HK-2 (cell line): ENCODE results near the gene TBX3.

Experiments
- DNase-seq: peaks from one replicate; pipeline ENCODE4 v3.0.0-alpha.2; 2018; ENCODE audit not compliant: unreplicated experiment

TBX3 gene

DNA sequence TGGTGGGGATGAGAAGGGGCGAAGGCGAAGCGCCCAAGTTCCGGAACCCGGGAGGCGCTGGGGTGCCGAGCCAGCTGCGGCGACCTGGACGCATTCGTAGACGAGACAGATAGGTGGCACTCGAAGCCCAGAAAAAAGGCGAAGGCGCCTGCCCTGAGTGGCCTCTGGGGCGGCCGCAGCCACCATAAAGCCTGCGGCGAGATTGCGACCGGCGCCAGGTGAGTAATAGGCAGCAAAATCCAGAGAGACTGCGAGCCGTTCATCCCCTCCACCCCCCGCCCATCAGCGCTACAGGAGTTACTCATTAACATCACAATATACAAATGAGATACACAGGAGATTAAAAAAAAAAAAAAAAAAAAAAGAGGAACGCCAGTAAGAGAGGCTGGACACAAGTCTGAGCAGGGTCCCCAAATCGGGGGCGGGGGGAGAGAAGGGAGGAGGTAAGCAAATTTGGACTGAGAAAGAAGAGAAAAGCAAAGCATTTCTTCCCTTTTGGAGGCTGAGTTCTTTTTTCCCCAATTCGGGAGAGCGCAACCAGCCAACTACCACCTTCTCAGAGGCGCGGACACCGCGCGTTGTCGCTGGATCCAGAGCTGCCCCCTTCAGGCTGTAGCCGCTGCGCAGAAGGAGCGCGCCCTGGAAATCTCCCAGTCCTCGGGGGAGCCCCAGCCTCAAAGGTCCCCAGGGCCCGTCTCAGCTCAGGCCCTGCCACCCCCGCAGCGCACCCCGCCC lies 15.7 kb downstream of the TBX3 start:
- DNase-seq: peak; percentile 84

DNA sequence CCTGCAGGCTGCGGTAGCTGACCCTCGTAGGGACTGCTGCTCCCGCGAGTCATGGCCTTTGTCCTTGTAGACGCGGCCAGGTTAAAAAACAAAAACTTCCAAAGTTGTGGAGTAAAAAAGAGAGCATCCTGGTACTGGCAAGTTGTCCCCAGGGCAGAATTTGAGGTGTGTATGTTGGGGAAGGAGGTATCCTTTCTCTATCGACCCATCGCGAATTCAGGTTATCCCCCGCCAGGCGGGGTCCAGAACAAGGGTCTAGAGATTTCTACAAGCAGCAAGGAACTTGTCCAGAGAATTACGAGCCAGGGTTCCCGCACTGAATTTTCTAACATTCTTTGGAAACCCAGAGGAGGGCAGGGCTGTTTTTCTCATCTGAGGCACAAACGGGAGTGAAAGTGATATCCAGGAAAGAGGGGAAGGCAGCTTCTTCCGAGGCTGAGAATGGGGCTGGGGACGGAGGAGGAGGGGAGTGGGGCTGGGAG lies 16.3 kb downstream of the TBX3 start:
- DNase-seq: no peak

DNA sequence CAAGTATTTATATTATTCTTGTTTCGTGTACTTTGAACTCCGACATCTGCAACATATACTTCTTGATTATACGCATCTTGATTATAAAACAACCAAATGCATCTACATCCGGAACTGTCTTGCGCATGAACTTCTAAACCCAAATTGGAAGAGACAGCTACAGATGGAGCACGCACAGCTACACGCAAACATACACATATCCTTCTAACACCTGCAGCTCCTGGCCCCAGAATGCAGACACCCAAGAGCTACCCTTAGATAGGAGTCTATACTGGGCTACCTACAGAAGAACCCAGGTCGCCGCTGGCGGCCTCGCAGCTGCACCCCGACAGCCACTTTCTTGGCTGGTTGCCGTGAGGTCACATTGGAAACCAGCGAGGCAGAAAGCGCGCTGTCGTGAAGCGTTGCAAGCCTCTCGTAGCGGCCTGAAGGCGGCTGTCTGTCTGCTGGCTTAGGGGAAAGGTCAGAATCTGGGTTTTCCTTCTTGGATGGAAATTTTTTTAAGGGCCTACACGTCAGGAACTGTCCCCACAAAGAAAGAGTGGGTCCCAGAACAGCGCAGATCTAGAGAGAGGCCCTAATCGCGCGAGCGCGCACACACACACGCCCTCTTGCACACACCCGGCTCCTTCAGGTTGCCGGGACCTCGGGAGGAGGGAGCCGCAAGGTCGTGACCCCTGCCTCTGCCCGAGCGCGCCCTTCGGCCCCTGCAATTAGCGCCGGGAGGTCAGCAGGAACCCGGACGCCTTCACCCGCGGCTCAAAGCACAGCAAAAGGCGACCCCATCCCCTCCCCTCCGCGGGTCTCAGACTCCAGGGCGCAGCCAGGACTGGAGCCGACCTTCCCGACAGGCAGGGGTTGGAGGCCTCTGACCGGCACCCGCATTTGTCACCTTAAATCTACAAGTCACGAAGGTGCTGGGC lies 17.0 kb downstream of the TBX3 start:
- DNase-seq: no peak

DNA sequence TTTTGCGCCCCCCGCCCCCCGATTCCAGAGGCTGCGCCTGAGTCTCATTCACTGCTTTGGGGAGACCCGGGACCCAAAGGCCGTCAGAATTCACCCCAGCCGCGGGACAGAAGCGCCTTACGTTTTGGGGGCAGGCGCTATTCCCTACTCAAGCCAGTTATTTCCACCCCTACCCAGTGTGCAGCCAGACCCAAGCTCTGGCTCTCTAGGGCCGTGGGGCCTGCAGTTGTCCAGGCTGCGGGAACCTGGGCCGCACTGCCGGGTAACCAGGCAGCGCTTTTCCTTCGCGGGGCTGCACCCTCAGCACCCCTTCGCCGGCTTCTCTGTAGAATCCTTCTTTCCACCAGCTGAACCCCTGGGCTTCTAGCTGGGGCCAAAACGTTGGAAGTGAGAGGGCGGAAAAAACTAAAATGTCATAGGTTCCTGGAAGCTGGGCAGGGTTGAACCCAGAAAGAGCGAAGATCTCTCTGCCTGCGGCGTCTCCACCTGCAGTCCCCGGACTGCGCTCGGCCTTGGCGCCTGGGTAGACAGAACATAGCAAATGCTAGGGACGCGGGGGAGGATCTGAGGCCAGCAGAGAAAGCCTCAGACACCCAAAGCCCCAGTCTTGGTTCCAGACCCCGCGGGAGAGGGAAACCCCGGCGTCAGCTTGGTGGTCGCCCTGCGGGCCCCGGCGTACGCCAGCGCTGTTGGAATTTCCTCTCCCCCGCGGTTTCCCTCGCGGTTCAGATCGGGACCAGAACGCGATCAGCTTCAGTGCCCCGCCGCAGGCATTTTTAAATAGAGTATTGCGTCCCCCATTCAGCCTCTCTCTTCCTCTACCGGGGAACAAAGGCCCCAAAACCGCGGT lies 18.3 kb downstream of the TBX3 start:
- DNase-seq: no peak

DNA sequence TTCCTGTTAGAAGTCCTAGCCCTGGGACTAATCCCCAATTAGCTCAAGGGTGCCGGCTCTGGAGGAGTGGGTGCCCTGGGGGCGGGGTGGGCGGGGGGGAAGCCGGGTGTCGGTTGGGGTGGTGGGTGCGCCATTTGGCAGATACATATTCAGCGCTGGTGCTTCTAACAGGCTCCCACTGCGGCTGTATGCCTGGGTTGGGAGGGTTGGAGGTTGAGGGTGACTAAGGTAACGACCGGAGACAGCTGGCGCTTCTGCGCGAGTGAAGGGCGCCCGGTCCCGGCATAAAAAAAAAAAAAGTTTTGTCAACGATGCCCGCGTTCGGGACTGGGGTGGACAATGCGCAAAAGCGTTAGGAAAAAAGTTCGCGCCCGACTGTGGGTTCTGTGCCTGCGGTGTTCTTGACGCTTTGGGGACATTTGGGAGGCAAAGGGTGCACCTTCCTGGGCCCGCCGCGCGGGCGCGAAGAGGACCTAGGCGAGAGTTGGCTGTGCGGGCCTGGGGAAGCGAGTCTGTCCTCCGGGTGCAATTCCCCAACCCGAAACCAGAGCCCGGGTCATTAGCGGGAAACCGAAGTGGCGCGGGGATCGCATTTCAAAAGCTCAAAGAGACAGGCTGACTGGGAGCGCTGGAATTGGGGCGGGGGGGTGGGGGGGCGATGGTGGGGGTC lies 19.2 kb downstream of the TBX3 start:
- DNase-seq: no peak

DNA sequence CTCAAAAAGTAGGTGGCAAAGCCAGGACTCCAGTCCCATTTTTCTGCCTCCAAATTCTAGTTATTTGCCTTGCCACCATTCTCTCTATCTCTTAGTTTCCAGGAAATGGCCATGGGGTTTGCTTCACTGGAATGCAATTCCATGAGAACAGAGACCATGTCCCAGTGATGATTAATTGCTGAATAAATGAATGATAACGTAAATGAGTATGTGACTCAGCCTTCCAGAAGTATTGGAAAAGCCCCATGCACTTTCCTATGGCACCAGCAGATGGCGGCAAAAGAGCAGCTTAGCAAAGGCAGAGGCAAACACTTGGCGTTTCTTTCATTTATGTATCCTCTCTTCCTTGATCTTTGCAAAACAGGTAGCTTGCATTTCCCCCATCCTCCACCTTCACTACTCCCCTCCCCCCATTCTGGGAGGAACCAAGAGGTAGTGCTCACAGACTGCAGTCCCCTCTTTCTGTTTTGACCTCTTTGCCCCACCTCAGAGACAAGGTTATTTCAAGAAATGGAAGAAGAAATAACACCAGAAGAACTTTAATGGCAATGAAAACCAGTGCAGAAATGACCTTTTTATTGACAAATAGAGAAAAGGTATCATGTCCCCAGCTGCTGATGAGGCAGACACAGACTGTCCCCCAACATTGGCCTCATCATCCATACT lies 21.3 kb downstream of the TBX3 start:
- peak; percentile 74 for DNase-seq

DNA sequence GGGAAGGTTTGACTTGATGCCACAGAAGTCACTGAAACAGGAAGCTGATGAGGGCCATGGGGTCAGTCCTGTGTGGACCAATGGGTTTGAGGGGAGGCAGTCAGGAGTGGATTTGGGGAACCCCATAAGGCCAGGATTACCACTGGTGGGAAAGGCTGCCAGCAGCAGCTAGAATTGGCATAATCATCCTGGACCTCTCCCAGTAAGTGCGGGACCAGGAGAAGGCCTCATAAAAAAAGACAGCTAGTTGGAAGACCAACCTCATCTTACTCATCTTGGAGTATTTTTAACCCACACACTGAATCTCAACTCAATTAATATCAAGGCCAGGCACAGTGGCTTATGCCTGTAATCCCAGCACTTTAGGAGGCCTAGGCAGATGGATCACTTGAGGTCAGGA lies 22.7 kb downstream of the TBX3 start:
- no peak for DNase-seq

DNA sequence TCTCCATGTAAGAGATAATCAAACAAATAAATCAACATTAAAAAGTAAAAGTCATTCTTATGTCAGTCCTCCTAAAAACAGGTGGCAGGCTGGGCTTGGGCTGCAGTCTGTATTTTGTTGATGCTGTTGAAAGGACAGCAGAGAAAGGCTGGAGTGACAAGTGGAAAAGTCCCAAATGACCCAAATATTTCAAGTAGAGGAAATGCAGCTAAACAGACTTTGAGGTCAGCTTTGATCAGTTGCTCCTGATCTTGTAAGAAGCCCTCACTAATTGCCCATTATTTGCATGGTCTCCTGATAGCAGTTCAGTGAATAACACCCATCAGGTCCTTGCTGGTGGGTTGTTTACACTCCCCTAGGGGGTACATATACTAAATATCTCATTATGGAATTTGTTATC lies 24.9 kb downstream of the TBX3 start:
- no peak for DNase-seq

DNA sequence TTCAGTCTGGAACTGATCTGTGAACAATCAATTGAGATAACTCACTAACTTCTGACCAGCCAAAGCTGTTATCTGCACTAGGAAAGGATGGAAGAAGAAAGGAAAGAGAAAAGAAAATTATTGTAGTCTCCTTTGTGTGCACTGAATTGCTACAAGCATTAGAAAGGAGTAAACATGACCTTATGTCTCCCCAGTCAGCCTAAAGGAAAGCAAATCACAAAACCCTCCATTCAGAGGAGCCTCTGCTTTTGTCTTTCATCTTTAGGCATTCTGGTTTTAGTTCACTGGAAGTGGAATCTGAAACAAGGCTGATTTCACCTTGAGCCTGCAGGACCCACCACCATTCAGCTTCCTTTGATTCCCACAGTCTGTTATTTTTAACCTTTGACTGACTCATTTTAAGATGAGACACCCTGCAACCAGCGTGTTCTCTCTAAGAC lies 26.0 kb downstream of the TBX3 start:
- DNase-seq: no peak

DNA sequence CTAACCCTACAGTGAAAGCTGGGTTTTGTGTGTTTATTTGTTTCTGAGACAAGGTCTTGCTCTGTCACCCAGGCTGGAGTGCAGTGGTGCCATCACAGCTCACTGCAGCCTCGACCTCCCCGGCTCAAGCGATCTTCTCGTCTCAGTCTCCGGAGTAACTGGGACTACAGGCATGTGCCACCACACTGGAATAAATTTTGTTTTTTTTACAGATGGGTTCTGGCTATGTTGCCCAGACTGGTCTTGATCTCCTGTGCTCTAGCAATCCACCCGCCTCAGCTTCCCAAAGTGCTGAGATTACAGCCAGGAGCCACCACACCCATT lies 26.4 kb downstream of the TBX3 start:
- DNase-seq: no peak

DNA sequence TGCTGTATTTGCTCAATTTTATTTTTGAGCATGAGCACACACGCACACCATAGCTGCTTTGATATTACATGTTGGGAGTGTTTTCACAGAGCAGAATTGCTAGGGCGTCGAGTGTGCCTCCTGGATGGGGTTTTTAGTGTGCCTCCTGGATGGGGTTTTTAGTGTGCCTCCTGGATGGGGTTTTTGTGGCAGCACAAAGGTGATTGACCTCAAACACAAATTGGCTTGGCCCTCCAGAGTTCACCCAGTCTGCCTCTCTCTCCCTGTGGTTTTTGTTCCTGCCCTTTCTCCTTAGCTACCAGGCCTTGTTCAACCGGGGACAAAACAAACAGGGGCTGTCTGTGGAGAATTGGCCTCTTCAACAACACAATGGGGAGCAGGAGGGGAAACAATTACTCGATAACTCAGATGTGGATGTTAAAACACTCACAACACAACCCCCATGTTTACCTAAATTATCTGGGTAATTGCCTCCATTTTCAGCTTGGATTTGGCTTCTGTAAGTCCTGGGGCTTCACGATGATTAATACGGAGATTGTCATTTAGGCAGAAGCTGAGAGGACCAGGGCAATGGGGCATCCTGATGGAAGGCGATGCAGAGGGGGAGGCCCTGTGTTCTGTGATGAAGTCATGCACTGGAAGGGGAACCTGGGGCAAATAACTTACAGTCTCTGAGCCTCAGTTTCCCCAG lies 26.9 kb downstream of the TBX3 start:
- no peak for DNase-seq

DNA sequence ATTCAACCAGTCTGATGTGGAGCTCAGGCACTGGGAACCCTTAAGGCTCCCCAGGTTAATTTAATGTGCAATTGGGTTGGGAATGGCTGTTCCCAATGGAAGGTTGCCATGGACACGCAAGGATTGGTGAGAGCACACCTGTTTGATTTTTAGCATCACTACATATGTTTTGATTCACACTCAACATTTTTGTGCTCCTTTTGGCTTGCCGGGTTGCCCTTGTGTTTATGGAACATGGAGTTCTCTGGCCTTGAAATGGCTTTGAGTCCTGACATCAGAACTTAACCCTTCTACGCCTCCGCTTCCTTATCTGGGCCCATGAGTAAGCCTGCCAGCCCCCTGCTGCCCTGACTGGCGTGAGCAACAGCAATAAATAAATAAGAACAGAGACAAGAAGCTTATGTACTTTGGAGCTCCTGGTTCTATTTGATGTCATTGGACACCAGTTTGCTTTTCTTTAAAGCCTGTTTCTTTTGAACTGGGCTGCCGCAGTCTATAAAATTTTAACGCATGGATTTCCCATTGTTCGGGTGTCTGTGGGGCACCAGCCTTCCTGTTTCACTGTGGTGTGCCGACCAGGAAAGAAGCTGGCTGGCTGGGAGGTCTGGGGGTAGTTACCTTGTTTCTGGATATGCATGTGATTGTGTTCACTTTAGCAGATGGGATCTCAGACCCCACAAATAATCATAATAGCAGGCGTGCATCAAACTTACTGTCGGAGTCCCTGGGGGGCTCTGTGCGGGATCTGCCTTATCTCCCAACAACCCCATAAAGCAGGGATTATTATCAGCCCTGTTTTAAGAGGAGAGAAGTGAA lies 27.8 kb downstream of the TBX3 start:
- DNase-seq: no peak

DNA sequence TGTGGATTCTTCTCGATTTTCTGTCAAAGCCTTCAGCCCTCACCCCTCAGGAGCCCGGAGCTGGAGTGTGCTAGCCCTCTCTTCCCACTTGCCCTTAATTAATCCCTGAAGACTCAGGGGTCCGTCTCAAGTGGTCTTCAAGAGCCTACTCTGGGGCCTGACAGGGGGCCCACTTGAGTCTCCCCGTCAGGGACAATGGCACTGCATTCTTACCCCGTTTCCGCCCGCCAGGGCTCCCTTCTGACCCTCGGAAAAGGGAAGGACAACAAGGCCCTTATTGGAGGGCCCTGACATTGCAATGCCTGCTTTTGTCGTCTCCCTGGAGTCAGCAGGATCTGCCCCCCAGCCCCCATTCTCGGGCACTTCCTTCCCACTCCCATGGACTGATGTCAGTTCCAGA lies 34.4 kb downstream of the TBX3 start:
- no peak for DNase-seq

DNA sequence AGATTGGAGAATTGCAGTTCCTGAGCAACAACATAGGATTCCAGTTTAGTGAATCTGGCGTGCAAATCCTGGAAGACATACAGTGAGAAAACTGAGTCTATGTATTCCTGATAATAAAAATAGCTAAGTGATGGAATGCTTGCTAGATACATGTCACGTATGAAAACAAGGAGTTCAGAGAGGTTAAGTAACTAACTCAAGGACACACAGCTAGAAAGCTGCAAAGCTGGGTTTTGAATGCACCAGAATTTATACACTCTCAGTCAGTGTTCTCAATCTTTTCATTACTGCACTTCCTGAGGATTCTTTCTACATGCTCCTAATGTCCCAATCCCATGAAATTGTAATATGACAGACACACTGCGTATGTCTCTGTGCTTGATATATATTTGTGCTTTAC lies 35.3 kb downstream of the TBX3 start:
- DNase-seq: no peak

DNA sequence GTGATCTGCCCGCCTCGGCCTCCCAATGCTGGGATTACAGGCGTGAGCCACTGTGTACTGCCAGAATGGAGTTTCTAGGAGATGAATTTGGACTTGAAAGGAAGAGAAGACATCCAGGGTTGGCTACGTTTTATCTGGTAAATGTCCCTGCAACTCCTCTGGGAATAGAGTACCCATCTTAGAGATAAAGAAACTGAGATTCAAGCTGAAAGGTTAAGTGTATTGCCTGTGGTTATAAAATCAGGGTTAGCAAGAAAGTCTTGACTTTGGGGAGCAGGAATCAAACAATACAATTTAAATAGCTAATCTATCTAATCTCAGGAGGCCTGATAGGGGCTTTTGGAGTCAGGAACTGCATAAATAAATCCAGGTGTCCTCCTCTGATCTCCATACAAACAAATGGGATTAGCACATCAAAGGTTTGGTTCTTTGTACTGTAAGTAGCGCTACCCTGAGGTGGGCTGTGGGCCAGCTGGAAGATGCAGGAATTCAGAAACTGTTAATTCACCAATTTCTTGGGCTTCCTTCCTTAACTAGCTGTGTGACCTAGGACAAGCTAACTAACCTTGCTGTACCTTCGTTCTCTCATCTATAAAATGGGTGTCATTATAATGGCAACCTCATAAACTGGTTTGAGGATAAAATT lies 45.1 kb downstream of the TBX3 start:
- DNase-seq: no peak

DNA sequence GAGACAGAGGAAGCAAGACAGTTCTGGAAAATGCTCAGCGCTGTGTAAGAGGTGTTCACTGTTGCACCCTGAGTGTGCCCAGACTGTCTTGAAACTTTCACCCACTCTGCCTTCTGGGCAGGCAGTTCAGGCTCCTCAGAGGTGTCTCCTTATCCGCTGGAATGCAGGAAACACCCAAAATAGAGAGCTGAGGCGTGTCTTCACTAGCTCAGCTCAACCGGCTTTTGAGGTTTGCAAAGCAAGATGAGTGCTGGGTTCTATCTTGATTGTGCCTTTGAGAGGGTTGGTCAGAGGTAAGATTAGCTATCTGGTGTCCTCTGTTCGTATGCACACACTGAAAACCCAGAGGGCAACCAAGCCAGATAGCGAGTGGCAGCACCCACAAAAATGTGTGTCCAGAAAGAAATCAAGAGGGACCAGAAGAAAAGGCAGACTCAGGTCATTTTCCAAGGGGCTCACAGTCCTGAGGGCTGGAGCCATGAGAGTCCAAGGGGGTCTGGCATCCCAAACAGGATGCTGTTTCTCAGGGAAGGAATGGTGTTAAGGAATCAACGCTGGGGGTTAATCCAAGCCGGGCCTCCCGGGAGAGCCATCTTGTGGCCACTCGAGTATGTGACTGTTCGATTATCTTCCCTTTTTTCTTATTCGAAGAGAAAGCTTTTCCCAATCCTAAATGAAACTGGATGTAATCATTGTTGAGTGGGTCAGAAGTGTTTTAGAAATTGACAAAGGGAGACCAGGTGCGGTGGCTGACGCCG lies 47.1 kb downstream of the TBX3 start:
- DNase-seq: peak; percentile 4

DNA sequence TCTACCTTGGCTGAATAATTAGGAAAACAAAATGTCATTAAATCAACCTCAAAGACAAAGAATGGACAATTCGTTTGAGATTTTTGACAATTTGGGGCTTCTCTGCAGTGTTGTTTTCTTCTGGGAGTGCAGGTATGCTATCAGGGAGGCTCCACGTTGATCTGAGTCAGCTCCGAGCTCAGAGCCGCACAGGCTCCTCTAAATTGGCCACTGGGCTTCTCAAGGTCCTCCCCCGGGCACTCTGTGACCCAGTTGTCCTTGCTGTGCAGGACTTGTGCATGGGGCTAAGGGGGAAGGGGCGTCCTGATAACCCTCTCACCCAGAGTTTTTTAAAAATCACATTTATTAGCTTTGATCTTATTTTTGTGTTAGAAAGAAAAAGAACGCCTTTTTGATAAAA lies 52.7 kb downstream of the TBX3 start:
- DNase-seq: no peak

DNA sequence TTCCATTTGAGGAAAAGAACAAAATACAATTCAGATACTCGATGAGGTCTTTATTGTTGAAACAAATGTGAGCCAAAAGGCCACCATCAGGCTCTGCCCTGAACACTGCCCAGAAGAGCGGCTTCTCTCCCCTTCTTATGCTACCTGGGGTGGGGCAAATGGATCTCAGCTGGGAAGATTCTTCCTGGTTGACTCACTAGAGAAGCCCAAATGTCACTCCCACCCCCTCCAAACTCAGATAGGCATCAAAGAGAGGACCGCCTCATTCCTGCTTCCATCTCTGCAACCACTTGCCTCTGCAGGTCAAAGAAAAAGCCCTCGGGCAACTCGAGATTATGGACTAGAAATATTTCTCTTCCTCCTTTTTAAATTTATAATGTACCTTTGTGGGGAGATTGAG lies 55.8 kb downstream of the TBX3 start:
- no peak for DNase-seq
